Activated T-cell treated with anti-CD3 and anti-CD28 coated beads, Interleukin-2, amount 50 U/mL, for 4 hours (primary cell): ENCODE results near the gene DRD5. TPM values are rescaled to one million over a fixed set of nuclear protein-coding genes. Genes with fewer than 3 reads are reported as not detected.
"Not testable (repeated sequence)": the region's sequence is repeated elsewhere in the genome, so short reads cannot be mapped to it uniquely, and the experiment has no call there.

Experiments
- ATAC-seq, 2 donors: fragments of 200-7000 bp; cut with Tn5 transposase; one replicate each; pipeline ENCODE4 v1.10.0; 2021
- DNase-seq: peaks from one replicate; pipeline ENCODE4 v3.0.0-alpha.2; 2020
- H3K27me3 Mint-ChIP-seq: one replicate; pipeline ENCODE4 v1.8.0; 2021; ENCODE audit warnings: low read depth, mixed read lengths
- H3K36me3 Mint-ChIP-seq: one replicate; pipeline ENCODE4 v1.8.0; 2022; ENCODE audit warnings: mixed read lengths; ENCODE audit not compliant: insufficient read depth
- H3K4me1 Mint-ChIP-seq: one replicate; pipeline ENCODE4 v1.8.0; 2021; ENCODE audit warnings: low read depth, mixed read lengths
- H3K4me3 Mint-ChIP-seq: one replicate; pipeline ENCODE4 v1.8.0; 2021; ENCODE audit warnings: mild to moderate bottlenecking, moderate library complexity, mixed read lengths
- H3K9me3 Mint-ChIP-seq: one replicate; pipeline ENCODE4 v1.8.0; 2021; ENCODE audit warnings: mixed read lengths
- total RNA-seq, 3 donors: library from RNA; stranded (reverse); gene quantifications; one replicate each; pipeline ENCODE4 v1.2.1, GENCODE V29; 2021

The DRD5 gene
- total RNA-seq, result not detected

DNA sequence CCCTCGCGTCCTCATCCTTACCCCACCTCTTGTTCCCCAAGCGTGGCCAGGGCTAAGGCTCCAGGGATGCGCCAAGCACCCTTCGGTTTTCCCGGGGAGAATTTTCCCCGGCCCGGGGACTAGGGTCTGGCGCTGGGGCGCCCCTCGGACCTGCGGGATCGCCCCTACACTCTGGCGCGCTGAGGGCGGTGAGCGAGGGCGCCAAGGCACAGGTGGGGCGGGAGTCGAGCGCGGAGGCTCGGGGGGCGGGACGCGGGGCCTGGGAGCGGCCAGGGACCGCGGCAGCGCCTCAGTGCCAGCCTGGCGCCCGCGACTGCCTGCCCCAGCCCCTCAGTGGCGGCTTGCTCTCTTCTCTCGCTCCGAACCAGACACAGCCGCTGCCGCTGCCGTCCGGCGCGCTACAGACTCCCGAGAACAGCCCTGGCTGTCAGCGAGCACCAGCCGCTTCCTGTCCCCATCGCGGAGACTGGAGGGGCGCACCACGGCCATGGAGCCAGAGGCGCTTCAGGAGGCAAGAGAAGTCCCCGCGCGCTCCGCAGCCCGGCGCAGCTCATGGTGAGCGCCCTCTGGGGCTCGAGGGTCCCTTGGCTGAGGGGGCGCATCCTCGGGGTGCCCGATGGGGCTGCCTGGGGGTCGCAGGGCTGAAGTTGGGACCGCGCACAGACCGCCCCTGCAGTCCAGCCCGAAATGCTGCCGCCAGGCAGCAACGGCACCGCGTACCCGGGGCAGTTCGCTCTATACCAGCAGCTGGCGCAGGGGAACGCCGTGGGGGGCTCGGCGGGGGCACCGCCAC, at the start of gene DRD5:
Gene DRD5 (plus strand): TSS at position 292 of the 793 bp plus-strand sequence. CDS start 396 bp downstream, at position 688.
- no peaks in the 10 kb centered on the region for H3K36me3 Mint-ChIP-seq
- DNase-seq (no peak), ATAC-seq (no peak)
- H3K9me3 Mint-ChIP-seq, result no peaks in the 10 kb centered on the region
- no peaks in the 10 kb centered on the region for H3K4me1 Mint-ChIP-seq
- no peak within 1 kb of the TSS for H3K4me3 Mint-ChIP-seq
- H3K27me3 Mint-ChIP-seq, result peaks cover 55% of the 10 kb centered on the region

GRCh38 chr4:9732256-9732655, 49.2 kb upstream of the DRD5 start:
- not testable (repeated sequence) for H3K36me3 Mint-ChIP-seq, H3K4me3 Mint-ChIP-seq, ATAC-seq, DNase-seq, H3K27me3 Mint-ChIP-seq, H3K4me1 Mint-ChIP-seq, H3K9me3 Mint-ChIP-seq

DNA sequence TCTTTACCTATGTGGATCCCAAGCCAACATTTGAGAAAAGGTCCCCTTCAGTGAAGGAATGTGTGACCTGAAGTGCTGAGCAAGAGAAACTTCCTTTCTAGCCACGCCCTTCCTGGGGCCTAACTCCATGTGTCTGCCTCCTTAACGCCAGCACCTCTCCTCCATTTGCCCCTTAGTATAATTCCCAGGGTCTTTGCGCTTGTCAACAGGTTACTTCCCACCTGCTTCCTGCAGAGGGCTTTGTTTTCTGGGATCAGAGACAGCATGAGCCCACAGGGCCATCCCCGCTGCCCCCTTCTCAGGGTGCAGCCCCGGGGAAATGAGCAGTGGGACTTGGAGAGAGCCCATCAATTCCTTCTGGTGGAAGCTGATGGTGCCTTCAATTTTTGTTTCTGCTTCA, 45.9 kb upstream of the DRD5 start:
- no peaks in the 10 kb centered on the region for H3K4me1 Mint-ChIP-seq
- H3K36me3 Mint-ChIP-seq, result no peaks in the 10 kb centered on the region
- H3K4me3 Mint-ChIP-seq, result no peak overlapping the region
- DNase-seq (no peak), ATAC-seq (no peak)
- H3K27me3 Mint-ChIP-seq, result peaks cover 5% of the 10 kb centered on the region
- H3K9me3 Mint-ChIP-seq, result no peaks in the 10 kb centered on the region

DNA sequence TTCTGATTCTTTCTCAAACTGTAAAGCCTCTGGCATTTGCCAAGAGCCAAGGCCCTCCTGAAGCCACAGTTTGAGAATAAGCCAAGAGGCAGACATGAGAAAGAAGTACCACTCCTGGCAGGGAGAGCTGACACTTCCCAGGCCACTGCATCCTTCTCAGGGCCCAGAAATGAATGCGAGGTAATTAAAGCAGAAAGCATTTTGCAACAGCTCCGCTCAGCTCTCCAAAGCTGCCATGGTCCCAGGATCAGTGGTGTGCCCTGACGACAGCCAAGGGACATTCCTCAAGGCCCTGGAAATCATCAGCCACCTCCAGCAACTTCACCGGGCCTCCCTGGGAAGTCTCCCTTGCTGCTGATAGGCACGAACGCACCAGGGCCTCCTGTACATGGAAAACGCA, 44.2 kb upstream of the DRD5 start:
- not testable (repeated sequence) for H3K4me3 Mint-ChIP-seq, ATAC-seq, H3K9me3 Mint-ChIP-seq, H3K27me3 Mint-ChIP-seq, DNase-seq, H3K4me1 Mint-ChIP-seq, H3K36me3 Mint-ChIP-seq

DNA sequence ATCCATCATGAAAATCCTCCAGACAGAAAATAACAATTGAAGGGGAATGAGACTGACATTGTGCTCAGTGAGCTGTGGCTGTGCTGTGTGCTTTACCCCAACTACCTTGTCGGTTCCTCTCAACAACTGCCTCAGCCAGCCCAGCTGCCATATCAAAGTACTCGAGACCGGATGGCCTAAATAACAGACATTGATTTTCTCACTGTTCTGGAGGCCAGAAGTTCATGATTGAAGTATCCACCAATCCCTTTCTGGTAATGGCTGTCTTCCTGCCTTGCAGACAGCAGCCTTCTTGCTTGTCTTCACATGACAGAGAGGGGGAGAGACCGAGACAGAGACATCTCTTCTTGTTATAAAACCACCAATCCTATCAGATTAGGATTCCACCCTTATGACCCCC, 37.6 kb upstream of the DRD5 start:
- H3K27me3 Mint-ChIP-seq, H3K36me3 Mint-ChIP-seq, H3K9me3 Mint-ChIP-seq, DNase-seq, ATAC-seq, H3K4me1 Mint-ChIP-seq, H3K4me3 Mint-ChIP-seq: not testable (repeated sequence)

DNA sequence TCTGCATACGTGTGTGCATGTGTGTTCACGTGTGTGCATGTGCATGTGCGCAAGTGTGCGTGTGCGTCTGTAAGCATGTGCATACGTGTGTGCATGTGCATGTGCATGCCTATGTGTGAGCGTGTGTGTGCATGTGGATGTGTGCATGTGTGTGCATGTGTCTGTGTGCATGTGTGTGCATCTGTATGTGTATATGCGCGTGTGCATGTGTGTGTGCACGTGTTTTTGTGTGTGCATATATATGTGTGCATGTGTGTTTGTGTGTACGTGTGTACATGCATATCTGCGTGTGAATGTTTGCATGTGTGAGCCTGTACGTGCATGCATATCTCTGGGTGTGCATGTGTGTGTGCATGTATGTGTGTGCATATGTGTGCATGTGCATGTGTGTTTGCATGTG, 35.7 kb upstream of the DRD5 start:
- Mint-ChIP-seq H3K4me3 (no peak overlapping the region), H3K36me3 (no peaks in the 10 kb centered on the region), H3K27me3 (peaks cover 8% of the 10 kb centered on the region), H3K4me1 (no peaks in the 10 kb centered on the region), H3K9me3 (no peaks in the 10 kb centered on the region)
- DNase-seq, result no peak
- no peak for ATAC-seq

- DNase-seq (no peak), ATAC-seq (no peak)
- Mint-ChIP-seq H3K4me1 (no peaks in the 10 kb centered on the region), H3K9me3 (no peaks in the 10 kb centered on the region), H3K27me3 (peaks cover 13% of the 10 kb centered on the region), H3K36me3 (no peaks in the 10 kb centered on the region), H3K4me3 (no peak overlapping the region)
Measured at GRCh38 chr4:9758641-9759317, 22.7 kb upstream of the DRD5 start.

DNA sequence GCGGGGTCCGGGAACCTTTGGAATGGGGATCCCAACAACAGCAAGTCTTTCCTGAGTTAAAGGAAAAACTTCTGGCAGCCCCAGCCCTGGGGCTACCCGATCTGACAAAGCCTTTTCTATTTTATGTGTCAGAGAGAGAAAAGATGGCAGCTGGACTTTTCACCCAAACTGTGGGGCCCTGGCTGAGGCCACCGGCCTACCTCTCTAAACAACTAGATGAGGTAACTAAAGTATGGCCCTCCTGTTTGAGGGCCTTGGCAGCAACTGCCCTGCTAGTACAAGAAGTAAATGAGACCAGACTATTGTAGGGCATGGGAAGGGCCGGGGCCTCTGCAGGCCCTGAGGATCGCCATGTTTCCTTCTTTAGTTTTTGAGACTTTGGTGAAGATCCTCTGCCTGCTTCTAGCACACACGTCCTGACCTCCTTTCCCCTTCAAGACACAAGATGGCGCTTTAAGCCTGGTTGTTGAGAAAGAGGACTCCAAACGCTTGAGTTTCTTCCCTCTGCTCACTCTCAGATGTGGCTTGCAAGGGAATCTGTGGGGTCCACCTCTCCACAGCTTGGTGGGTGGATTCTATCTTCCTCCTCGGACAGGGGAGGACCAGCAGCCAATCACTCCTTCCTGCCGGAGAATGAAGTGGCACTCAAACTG, 18.5 kb upstream of the DRD5 start:
- Mint-ChIP-seq H3K9me3 (no peaks in the 10 kb centered on the region), H3K27me3 (peaks cover 23% of the 10 kb centered on the region), H3K36me3 (no peaks in the 10 kb centered on the region), H3K4me1 (no peaks in the 10 kb centered on the region), H3K4me3 (no peak overlapping the region)
- DNase-seq (no peak), ATAC-seq (no peak)

DNA sequence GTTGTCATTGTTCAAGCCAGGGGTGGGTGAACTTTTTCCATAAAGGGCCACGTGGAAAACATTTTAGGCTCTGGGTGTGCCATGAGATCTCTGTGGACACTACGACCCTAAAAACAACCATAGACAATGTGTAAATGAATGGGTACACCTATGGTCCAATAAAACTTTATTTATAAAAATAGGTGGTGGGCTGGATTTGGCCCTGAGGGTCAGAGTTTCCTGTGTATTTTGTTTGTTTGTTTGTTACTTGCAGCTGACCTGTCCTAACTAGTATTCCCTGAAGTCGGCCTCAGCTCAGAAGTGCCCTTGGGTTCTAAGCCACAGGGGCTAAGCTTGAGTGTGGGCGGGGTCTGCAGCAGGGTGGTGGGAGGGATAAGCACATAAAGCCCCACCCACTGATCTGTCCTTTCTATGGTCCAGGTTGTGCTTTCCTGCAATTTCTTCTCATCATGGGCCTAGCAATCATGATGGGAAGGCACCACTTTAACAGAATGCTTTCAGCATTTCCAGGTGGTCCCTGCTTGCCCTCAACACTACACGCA, 17.2 kb upstream of the DRD5 start:
- no peak for ATAC-seq
- Mint-ChIP-seq H3K4me3 (no peak overlapping the region), H3K36me3 (no peaks in the 10 kb centered on the region), H3K27me3 (peaks cover 18% of the 10 kb centered on the region), H3K4me1 (no peaks in the 10 kb centered on the region), H3K9me3 (no peaks in the 10 kb centered on the region)
- no peak for DNase-seq

DNA sequence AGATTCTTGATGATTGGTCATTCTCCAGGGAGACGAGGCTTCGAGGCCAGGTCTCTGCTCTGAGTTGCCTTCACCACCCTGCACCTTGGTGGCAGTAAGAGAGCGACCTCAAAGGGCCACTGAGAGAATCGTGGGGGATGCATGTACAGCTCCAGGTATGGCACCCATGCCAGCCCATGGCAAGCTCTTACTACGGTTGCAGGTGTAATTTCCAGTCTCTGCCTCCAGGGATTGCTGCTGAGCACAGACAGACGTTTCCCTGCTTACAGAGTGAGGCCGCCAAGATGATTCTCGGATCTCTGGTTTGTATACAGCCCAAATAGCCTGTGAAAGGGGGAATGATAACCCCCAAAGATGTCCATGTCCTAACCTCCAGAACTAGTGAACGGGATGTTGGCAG, 16.3 kb upstream of the DRD5 start:
- Mint-ChIP-seq H3K4me3 (no peak overlapping the region), H3K27me3 (peaks cover 15% of the 10 kb centered on the region), H3K36me3 (no peaks in the 10 kb centered on the region), H3K9me3 (no peaks in the 10 kb centered on the region), H3K4me1 (no peaks in the 10 kb centered on the region)
- DNase-seq, result no peak
- no peak for ATAC-seq

- no peak for DNase-seq
- Mint-ChIP-seq H3K4me1 (no peaks in the 10 kb centered on the region), H3K4me3 (no peak overlapping the region), H3K9me3 (no peaks in the 10 kb centered on the region), H3K27me3 (peaks cover 15% of the 10 kb centered on the region), H3K36me3 (no peaks in the 10 kb centered on the region)
- no peak for ATAC-seq
Measured at GRCh38 chr4:9769321-9769720, 12.1 kb upstream of the DRD5 start.

DNA sequence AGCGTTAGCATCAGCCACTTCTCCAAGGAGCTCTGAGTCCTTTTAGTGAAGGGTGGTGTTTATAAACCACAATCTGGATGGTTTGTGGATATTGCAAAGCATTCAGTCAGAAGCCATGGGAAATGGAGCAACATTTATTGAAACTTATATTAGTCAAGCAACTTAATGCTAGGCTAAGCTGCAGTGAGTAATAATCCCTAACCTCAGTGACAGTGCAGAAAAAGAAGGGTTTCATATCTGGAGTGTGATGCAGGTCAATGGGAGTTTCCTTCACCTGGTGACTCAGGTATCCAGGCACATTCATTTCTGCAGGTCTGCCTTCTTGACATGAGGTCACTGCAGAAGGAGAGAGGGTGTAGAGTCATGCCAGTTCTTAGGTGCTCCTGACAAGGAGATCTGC, 10.4 kb upstream of the DRD5 start:
- Mint-ChIP-seq H3K36me3 (no peaks in the 10 kb centered on the region), H3K4me3 (no peak overlapping the region), H3K9me3 (no peaks in the 10 kb centered on the region), H3K27me3 (peaks cover 17% of the 10 kb centered on the region), H3K4me1 (no peaks in the 10 kb centered on the region)
- no peak for DNase-seq
- ATAC-seq, result no peak

DNA sequence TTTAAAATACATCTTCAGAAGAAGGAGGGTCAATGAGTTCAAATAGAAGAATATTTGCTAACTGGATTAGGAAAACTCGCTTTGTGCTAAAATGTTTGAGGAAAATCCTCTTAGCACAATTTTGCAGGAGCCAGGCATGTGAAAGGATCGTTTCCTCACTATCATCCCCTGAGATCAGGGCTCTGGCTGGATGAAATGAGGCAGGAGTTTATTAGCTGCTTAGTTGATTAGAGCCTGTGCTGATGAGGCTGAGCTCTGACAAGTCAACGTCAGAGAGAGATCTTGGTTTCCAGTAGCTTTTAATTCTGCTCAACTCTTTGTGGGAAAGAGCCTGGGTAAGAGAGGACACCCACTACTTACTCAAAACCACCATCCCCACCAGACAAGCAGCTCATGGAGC, 8.0 kb upstream of the DRD5 start:
- Mint-ChIP-seq H3K36me3 (no peaks in the 10 kb centered on the region), H3K9me3 (no peaks in the 10 kb centered on the region), H3K4me3 (no peak overlapping the region), H3K27me3 (peaks cover 18% of the 10 kb centered on the region), H3K4me1 (no peaks in the 10 kb centered on the region)
- DNase-seq, result no peak
- no peak for ATAC-seq

GRCh38 chr4:9782136-9782436, 652 bp downstream of the DRD5 start:
- DNase-seq, result no peak
- Mint-ChIP-seq H3K4me3 (no peak overlapping the region), H3K4me1 (no peaks in the 10 kb centered on the region), H3K27me3 (peaks cover 51% of the 10 kb centered on the region), H3K9me3 (no peaks in the 10 kb centered on the region), H3K36me3 (no peaks in the 10 kb centered on the region)
- no peak for ATAC-seq

DNA sequence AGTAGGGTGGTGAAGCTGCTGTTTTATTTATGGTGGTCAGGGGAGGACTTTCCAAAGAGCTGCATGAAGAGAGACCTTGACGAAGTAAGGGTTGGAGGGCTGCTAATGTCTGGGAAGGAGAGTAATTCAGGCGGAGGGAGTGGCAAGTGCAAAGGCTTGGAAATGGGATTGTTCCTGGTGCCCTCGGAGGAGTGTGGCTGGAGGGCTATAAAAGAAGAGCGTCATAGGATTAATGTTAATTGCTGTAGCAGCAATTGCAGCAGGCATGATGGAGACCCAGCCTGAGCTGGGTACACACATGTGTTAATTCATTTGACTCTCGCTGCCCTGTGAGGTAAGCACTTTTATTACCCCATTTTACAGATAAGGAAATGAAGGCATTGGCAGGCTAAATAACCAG, 4.5 kb downstream of the DRD5 start:
- not testable (repeated sequence) for DNase-seq, H3K36me3 Mint-ChIP-seq, ATAC-seq, H3K9me3 Mint-ChIP-seq, H3K4me1 Mint-ChIP-seq, H3K4me3 Mint-ChIP-seq
- peaks cover 31% of the 10 kb centered on the region for H3K27me3 Mint-ChIP-seq
